Upper lobe of left lung (tissue), 6 donors: ENCODE results near the gene FOXD4L6. TPM values are rescaled to one million over a fixed set of nuclear protein-coding genes. Genes with fewer than 3 reads are reported as not detected.
"Not testable (repeated sequence)": the region's sequence is repeated elsewhere in the genome, so short reads cannot be mapped to it uniquely, and the experiment has no call there.

Experiments
- ATAC-seq, 2 donors: fragments of 200-7000 bp; cut with Tn5 transposase; one replicate each; pipeline ENCODE4 v1.9.1; 2022; ENCODE audit warnings: mild to moderate bottlenecking in 2 of 2, moderate library complexity in 2 of 2; ENCODE audit not compliant: low FRiP score in 2 of 2
- DNase-seq, 2 donors: peaks; one replicate each; pipeline ENCODE4 v3.0.0-alpha.2; 2019 to 2020
- H3K27ac ChIP-seq, 4 donors: fragments of 200-600 bp; sonication (generic); one replicate each; pipeline ENCODE4 v1.5.1; 2016 to 2019
- H3K27me3 ChIP-seq, 4 donors: fragments of 200-600 bp; sonication (generic); one replicate each; pipeline ENCODE4 v1.5.1; 2017 to 2019
- H3K36me3 ChIP-seq, 4 donors: fragments of 200-600 bp; sonication (generic); one replicate each; pipeline ENCODE4 v1.5.1; 2016 to 2019
- H3K4me1 ChIP-seq, 4 donors: fragments of 200-600 bp; sonication (generic); one replicate each; pipeline ENCODE4 v1.5.1; 2018 to 2019
- H3K4me3 ChIP-seq, 4 donors: fragments of 200-600 bp; sonication (generic); one replicate each; pipeline ENCODE4 v1.5.1; 2017 to 2019; ENCODE audit warnings: mild to moderate bottlenecking in 2 of 4, moderate library complexity in 1 of 4
- H3K9me3 ChIP-seq, 4 donors: fragments of 200-600 bp; sonication (generic); one replicate each; pipeline ENCODE4 v1.5.1; 2018 to 2019
- WGBS, 2 donors: methylation state at CpG; one replicate each; pipeline ENCODE4 v1.1.5; 2017 to 2018; 5-methylcytosine and 5-hydroxymethylcytosine counted together
- total RNA-seq, 6 donors: library from RNA; depleted of rRNA in 4 of 6; stranded (reverse); fragments of >200 nt in 4 of 6; gene quantifications; one replicate each; pipeline versions ENCODE4 v1.1.0 to v1.2.1, GENCODE V29; 2016 to 2021
- donor health status: DM: no; HTN: no; CAD: no; lungs with moderate emphysema.
- donor health status: DM: no; HTN: yes; CAD: no; lungs with severe emphysema.

The FOXD4L6 gene
- total RNA-seq, 6 donors from 2014 or later = not detected

DNA sequence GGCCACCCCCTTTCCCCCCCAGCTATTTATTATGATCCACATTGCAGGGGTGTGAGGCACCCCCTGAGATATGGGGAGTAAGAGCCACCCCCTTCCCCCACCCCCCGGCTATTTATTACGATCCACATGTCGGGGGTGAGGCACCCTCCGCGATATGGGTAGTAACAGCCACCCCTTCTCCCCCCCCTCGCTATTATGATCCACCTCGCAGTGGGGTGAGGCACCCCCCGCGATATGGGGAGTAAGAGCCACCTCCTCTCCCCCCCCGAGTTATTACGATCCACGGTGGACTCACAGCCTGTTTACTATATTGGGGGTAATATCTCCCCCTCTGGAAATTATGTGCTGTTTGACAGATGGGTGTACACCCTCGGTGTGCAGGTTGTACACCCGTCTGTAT, 15.1 kb downstream of the FOXD4L6 start:
- H3K4me3 ChIP-seq, H3K36me3 ChIP-seq, H3K9me3 ChIP-seq, DNase-seq, H3K27me3 ChIP-seq, H3K27ac ChIP-seq, H3K4me1 ChIP-seq: not testable (repeated sequence)
- WGBS, 2 donors = no CpG with 5 or more reads among the region's 14 CpGs
- peak; percentile 28 to 46 for ATAC-seq

DNA sequence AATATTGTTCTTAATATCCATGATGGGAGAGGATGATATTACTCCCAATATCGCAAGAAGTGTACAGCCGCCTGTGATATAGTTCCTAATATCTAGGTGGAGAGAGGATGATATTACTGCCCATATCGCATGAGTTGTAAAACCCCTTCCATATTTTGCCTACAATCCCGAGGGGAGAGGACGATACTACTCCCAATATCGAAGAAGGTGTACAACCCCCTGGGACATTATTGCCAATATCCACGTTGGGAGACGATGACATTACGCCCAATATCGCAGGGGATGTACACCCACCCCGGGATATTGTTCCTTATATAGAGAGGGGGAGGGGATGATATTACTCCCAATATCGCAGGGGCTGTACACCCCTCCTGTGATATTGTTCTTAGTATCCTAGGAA, 17.1 kb downstream of the FOXD4L6 start:
- DNase-seq, H3K4me1 ChIP-seq, ATAC-seq, H3K4me3 ChIP-seq, H3K9me3 ChIP-seq, H3K27ac ChIP-seq, H3K27me3 ChIP-seq, H3K36me3 ChIP-seq: not testable (repeated sequence)
- 77 to 84% methylated on average over 12 of the region's 12 CpGs for WGBS, 2 donors

DNA sequence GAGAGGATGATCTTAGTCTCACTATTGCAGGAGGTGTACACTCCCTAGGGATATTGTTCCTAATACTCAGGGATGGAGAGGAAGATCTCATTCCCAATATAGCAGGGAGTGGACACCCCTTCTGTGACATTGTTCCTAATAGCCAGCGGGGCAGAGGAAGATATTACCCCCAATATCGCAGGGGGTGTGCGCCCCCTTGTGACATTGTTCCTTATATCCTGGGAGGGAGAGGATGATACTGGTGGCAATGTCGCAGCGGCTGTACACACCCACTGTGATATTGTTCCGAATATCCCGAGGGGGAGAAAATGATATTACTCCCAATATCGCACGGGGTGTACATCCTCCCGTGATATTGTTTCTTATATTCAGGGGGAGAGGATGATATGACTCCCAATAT, 17.6 kb downstream of the FOXD4L6 start:
- ATAC-seq, H3K36me3 ChIP-seq, DNase-seq, H3K4me3 ChIP-seq, H3K4me1 ChIP-seq, H3K9me3 ChIP-seq, H3K27me3 ChIP-seq, H3K27ac ChIP-seq: not testable (repeated sequence)
- WGBS, 2 donors = 37 to 62% methylated on average over 10 of the region's 10 CpGs

DNA sequence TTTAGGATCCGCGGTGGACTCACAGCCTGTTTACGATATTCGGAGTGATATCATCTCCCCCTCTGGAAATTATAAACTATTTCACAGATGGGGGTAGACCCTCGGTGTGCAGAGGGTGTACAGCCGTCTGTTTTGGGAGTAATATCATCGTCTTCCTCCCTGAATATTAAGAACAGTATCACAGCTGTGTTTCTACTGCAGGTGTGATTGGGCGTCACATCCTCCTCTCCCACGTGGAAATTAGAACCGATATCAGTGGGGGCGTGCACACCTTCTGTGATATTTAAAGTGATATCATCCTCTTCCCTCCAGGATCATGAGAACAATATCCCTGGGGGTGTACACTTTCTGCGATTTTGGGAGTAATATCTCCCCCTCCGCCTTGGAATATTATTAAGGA, 19.2 kb downstream of the FOXD4L6 start:
- H3K36me3 ChIP-seq, H3K4me3 ChIP-seq, H3K9me3 ChIP-seq, H3K4me1 ChIP-seq, H3K27me3 ChIP-seq, DNase-seq, H3K27ac ChIP-seq: not testable (repeated sequence)
- peak in 1 of 2 donors; percentile 41 for ATAC-seq
- 25 to 45% methylated on average over 6 to 7 of the region's 13 CpGs for WGBS, 2 donors

DNA sequence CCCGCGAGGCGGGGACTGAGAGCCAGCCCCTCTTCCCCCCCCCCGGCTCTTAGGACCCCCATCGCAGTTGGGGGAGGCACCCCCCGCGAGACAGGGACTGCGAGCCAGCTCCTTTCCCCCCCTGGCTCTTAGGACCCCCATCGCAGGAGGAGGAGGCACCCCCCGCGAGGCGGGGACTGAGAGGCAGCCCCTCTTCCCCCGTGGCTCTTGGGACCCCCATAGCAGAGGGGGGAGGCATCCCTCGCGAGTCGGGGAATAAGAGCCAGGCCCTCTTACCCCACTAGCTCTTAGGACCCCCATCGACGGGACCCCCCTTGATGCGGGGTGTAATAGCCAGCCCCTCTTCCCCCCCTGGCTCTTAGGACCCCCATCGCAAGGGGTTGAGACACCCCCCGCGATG, 19.7 kb downstream of the FOXD4L6 start:
- DNase-seq (peak in 1 of 2 donors; percentile 54), ATAC-seq (peak in 1 of 2 donors; percentile 16)
- H3K36me3 ChIP-seq, H3K27me3 ChIP-seq, H3K27ac ChIP-seq, H3K9me3 ChIP-seq, H3K4me1 ChIP-seq, H3K4me3 ChIP-seq: not testable (repeated sequence)
- WGBS, 2 donors = no CpG with 5 or more reads among the region's 22 CpGs

DNA sequence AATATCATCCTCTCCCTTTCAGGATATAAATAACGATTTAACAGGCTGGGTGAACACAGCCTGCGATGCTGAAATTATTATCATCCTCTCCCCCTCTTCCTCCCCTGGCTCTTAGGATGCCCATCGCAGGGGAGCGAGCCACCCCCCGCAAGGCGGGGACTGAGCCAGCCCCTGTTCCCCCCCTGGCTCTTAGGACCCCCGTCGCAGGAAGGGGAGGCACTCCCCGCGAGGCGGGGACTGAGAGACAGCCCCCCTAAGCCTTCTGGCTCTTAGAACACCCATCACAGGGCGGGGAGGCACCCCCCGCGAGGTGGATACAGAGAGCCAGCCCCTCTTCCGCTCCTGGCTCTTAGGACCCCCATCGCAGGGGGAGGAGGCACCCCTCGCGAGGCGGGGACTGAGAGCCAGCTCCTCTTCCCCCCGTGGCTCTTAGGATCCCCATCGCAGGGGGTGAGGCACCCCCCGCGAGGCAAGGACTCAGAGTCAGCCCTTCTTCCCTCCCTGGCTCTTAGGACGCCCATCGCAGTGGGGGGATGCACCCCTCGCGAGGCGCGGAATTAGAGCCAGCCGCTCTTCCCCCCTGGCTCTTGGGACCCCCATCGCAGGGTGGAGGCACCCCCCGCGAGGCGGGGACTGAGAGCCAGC, 21.9 kb downstream of the FOXD4L6 start:
- not testable (repeated sequence) for H3K4me1 ChIP-seq, H3K36me3 ChIP-seq, H3K27me3 ChIP-seq, H3K27ac ChIP-seq, H3K4me3 ChIP-seq, H3K9me3 ChIP-seq
- ATAC-seq (peak; percentile 46 to 73), DNase-seq (peak in 1 of 2 donors; percentile 49)
- 14% methylated on average over 10 of the region's 34 CpGs; no CpG with 5 or more reads in 1 of the 2 donors for WGBS, 2 donors

DNA sequence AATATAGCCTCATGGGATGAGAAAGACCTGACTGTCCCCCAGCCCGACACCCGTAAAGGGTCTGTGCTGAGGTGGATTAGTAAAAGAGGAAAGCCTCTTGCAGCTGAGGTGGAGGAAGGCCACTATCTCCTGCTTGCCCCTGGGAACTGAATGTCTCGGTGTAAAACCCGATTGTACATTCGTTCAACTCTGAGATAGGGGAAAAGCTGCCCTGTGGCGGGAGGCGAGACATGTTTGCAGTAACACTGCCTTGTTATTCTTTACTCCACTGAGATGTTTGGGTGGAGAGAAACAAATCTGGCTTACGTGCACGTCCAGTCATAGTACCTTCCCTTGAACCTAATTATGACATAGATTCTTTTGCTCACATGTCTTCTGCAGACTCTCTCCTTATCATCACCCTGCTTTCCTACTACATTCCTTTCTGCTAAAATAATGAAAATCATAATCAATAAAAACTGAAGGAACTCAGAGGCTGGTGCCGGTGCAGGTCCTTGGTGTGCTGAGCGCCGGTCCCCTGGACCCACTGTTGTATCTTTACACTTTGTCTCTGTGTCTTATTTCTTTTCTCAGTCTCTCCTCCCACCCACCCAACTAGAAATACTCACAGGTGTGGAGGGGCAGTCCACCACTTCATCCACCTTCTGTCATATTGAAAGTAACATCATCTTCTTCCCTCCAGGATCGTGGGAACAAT, 22.8 kb downstream of the FOXD4L6 start:
- not testable (repeated sequence) for H3K36me3 ChIP-seq, H3K4me1 ChIP-seq, ATAC-seq, H3K27ac ChIP-seq, H3K9me3 ChIP-seq, DNase-seq, H3K27me3 ChIP-seq, H3K4me3 ChIP-seq
- 46 to 69% methylated on average over 5 to 9 of the region's 13 CpGs for WGBS, 2 donors

DNA sequence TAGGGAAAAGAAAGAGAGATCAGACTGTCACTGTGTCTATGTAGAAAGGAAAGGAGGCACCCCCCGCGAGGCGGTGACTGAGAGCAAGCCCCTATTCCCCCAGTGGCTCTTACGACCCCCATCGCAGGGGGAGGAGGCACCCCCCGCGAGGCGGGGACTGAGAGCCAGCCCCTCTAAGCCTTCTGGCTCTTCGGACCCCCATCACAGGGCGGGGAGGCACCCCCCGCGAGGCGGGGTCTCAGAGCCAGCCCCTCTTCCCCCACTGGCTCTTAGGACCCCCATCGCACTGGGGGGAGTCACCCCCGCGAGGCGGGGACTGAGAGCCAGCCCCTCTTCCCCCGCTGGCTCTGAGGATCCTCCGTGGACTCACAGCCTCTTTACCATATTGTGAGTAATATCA, 23.9 kb downstream of the FOXD4L6 start:
- ATAC-seq (peak; percentile 30 to 42), DNase-seq (peak in 1 of 2 donors; percentile 56)
- H3K27ac ChIP-seq, H3K4me1 ChIP-seq, H3K36me3 ChIP-seq, H3K4me3 ChIP-seq, H3K9me3 ChIP-seq, H3K27me3 ChIP-seq: not testable (repeated sequence)
- WGBS, 2 donors = 55 to 58% methylated on average over 2 of the region's 19 CpGs

DNA sequence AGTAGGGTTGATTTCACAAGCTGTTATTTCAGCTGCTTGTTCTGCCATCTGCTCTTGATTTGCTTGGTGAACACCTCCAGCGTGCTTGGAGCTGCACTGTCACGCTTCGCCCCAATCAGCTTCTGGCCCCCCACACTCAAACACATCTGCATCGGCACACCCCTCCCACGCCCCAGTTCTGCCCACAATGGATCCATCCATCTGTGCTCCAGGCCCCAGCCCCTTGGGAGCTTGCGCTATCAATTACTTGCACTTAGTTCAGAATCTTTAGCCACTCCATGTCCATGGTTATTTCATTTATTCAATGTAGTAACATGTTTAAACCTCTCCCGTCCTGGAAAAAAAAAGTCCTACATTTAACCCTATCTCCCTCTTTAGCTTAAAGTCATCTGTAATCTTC, 28.0 kb downstream of the FOXD4L6 start:
- H3K36me3 ChIP-seq, H3K4me1 ChIP-seq, DNase-seq, H3K27ac ChIP-seq, H3K9me3 ChIP-seq, H3K27me3 ChIP-seq, H3K4me3 ChIP-seq: not testable (repeated sequence)
- WGBS, 2 donors = 76 to 77% methylated on average over 7 of the region's 7 CpGs
- peak in 1 of 2 donors; percentile 54 for ATAC-seq

DNA sequence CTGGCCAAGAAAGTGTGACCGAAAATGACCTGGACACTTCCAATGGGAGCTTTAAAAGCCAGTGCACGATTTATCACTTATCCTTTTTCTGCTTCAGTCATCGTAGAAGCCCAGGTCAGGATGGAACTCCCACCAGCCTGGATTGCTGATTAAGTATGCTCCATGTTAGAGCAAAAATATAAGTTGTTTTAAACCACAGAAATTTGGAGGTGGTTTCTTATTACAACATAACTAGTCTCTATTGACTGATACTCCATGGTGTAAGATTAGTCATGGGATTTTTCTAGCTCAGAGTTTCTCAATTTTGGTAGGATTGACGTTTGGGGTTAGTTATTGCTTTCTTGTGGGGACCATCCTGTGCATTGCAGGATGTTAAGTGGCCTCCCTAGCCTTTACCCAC, 29.7 kb downstream of the FOXD4L6 start:
- not testable (repeated sequence) for H3K27me3 ChIP-seq, ATAC-seq, H3K4me3 ChIP-seq, H3K27ac ChIP-seq, H3K36me3 ChIP-seq, DNase-seq, H3K4me1 ChIP-seq, H3K9me3 ChIP-seq
- 51 to 65% methylated on average over 4 of the region's 4 CpGs for WGBS, 2 donors

DNA sequence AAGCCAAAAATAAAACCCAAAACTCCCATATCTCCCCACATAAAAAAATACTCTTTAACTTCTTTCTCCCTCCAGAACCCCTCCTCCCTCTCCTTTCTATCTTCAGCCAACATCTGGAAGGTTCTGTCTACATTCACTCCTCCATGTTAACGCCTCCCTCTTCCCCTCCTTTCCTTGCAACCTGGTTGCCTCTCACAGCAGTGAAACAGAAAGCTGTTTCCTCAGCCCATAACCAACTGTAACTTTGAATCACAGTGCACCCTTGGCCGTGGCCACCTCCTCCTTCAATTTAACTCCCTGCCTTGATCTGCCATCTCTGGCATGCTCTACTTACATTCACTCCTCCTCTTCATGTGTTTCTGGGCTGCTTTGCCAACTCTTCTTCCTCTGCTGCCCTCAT, 33.4 kb downstream of the FOXD4L6 start:
- not testable (repeated sequence) for H3K4me1 ChIP-seq, H3K27me3 ChIP-seq, H3K27ac ChIP-seq, DNase-seq, H3K4me3 ChIP-seq, H3K36me3 ChIP-seq, H3K9me3 ChIP-seq
- ATAC-seq = peak in 1 of 2 donors; percentile 62
- WGBS, 2 donors = 34 to 49% methylated on average over 2 of the region's 2 CpGs

DNA sequence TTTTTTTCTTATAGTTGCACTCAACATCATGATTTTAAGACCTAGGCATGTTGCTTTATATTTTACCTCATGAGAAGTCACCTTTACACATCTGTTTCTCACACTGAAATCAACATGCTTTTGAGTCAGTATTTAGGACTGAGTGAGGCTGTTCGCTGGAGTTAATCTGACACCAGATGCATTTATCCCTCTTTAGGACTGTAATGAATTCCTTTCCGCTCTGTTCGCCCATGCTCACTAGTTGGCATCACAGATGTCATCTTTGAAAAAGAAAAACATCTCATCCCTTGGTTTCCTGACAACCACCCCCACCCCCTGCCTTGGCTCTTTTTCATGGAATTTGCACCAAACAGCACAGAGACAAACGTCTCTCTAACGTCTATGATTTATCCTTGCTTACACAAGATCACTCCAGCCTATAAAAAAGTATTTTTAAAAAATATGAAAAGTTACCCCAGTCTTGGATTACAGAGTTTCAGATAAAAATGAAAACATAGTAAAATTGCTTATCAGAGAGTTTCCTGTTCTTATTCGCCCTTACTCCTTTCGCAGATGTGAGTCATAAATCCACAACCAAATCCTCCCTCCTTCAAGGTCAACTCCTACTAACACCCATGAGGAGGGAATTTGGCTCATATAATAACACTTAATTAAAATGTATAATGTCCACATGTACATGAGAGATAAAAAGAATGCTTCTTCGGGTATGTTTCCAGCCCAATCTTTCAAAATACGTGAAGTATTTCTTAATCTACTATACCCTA, 34.3 kb downstream of the FOXD4L6 start:
- not testable (repeated sequence) for H3K9me3 ChIP-seq
- peak in 1 of 2 donors; percentile 7 for ATAC-seq
- WGBS, 2 donors = 62 to 87% methylated on average over 3 of the region's 9 CpGs

DNA sequence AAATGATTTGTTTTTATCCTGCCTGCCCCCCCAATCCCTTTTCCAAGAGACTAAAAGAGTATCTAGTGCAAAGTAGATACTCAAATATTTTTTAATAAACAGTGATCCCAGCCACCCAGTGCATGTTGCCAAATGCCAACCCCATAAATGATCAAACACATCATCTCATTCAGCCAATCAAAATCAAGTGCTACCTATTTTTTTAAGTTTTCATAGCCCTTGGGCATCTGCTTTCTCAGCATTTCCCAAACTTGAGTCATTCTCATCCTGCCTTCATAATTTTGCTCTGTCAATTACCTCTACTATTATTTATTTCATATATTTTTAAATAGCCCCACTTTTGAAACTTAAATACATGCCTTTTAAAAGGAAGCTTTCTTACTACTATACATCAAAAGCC, 37.6 kb downstream of the FOXD4L6 start:
- not testable (repeated sequence) for H3K36me3 ChIP-seq, H3K27me3 ChIP-seq, H3K9me3 ChIP-seq, H3K27ac ChIP-seq, DNase-seq, H3K4me1 ChIP-seq, H3K4me3 ChIP-seq, ATAC-seq

More for the DNA sequence above, 34.3 kb downstream of the FOXD4L6 start:
- H3K27ac ChIP-seq, H3K36me3 ChIP-seq, H3K4me1 ChIP-seq, H3K27me3 ChIP-seq, H3K4me3 ChIP-seq, DNase-seq: not testable (repeated sequence)
